Neural progenitor cell (in vitro differentiated cells): ENCODE measurements around the gene SNX10. TPM values are rescaled to one million over a fixed set of nuclear protein-coding genes. Genes with fewer than 3 reads are reported as not detected.

Source experiments
- DNase-seq: peaks from one replicate; pipeline ENCODE4 v3.0.0-alpha.2; 2016; ENCODE audit warnings: low spot score
- H2AFZ ChIP-seq: fragments of 200-600 bp; sonication (generic); replicated peaks from 2 replicates; pipeline ENCODE4 v1.6.1; 2016; ENCODE audit warnings: antibody characterized with exemption
- H3F3A ChIP-seq: fragments of 200-600 bp; sonication (generic); 2 replicates; pipeline ENCODE4 v1.6.1; 2016; ENCODE audit warnings: antibody characterized with exemption, low read depth
- H3K27ac ChIP-seq: fragments of 200-600 bp; sonication (generic); 2 replicates; pipeline ENCODE4 v1.5.1; 2016; ENCODE audit warnings: mild to moderate bottlenecking
- H3K27me3 ChIP-seq: fragments of 200-600 bp; sonication (generic); 2 replicates; pipeline ENCODE4 v1.6.1; 2016; ENCODE audit warnings: mild to moderate bottlenecking, moderate library complexity
- H3K36me3 ChIP-seq: fragments of 200-600 bp; sonication (generic); 2 replicates; pipeline ENCODE4 v1.5.1; 2016
- H3K4me1 ChIP-seq: fragments of 200-600 bp; sonication (generic); 2 replicates; pipeline ENCODE4 v1.6.1; 2016; ENCODE audit warnings: mixed run types
- H3K4me2 ChIP-seq: fragments of 200-600 bp; sonication (generic); 2 replicates; pipeline ENCODE4 v1.6.1; 2016
- H3K4me3 ChIP-seq: fragments of 200-600 bp; sonication (generic); 2 replicates; pipeline ENCODE4 v1.5.1; 2016
- H3K79me2 ChIP-seq: fragments of 200-600 bp; sonication (generic); 2 replicates; pipeline ENCODE4 v1.6.1; 2016; ENCODE audit warnings: low read depth
- H3K9ac ChIP-seq: fragments of 200-600 bp; sonication (generic); 2 replicates; pipeline ENCODE4 v1.6.1; 2016
- H3K9me3 ChIP-seq: fragments of 200-600 bp; sonication (generic); 2 replicates; pipeline ENCODE4 v1.5.1; 2016; ENCODE audit warnings: low read depth
- H4K20me1 ChIP-seq: fragments of 200-600 bp; sonication (generic); 2 replicates; pipeline ENCODE4 v1.6.1; 2016; ENCODE audit warnings: low read depth
- H3K27ac Mint-ChIP-seq: 3 replicates; pipeline ENCODE4 v1.8.0; 2021; ENCODE audit warnings: mixed read lengths
- H3K27me3 Mint-ChIP-seq: 2 replicates; pipeline ENCODE4 v1.8.0; 2022; ENCODE audit warnings: low read depth, mild to moderate bottlenecking, inconsistent platforms, moderate library complexity, mixed read lengths; ENCODE audit not compliant: insufficient read depth
- H3K36me3 Mint-ChIP-seq: 3 replicates; pipeline ENCODE4 v1.8.0; 2021; ENCODE audit warnings: mixed read lengths
- H3K4me1 Mint-ChIP-seq: 3 replicates; pipeline ENCODE4 v1.8.0; 2021; ENCODE audit warnings: mixed read lengths
- H3K4me3 Mint-ChIP-seq: 3 replicates; pipeline ENCODE4 v1.8.0; 2021; ENCODE audit warnings: mild to moderate bottlenecking, moderate library complexity, mixed read lengths
- H3K9me3 Mint-ChIP-seq: 3 replicates; pipeline ENCODE4 v1.8.0; 2020; ENCODE audit warnings: mixed read lengths
- CTCF ChIP-seq: fragments of 200-600 bp; sonication (generic); IDR thresholded peaks from 2 replicates; pipeline ENCODE4 v1.5.1; 2017; ENCODE audit warnings: antibody characterized with exemption, mild to moderate bottlenecking
- EZH2 ChIP-seq: fragments of 200-600 bp; sonication (generic); IDR thresholded peaks from 2 replicates; pipeline ENCODE4 v1.6.1; 2017; ENCODE audit warnings: antibody characterized with exemption, mild to moderate bottlenecking, moderate library complexity
- EZH2phosphoT487 ChIP-seq: fragments of 200-600 bp; sonication (generic); IDR thresholded peaks from 2 replicates; pipeline ENCODE4 v1.6.1; 2017; ENCODE audit warnings: antibody characterized with exemption
- total RNA-seq: library from RNA; depleted of rRNA; stranded (reverse); fragments of >200 nt; gene quantifications from 2 replicates; pipeline ENCODE4 v1.2.3, GENCODE V29; 2015; ENCODE audit warnings: low replicate concordance

SNX10 gene
- total RNA-seq, 1 donor from 2014 or later, result 29.6 TPM

GRCh38 chr7:26357799-26358151 lies 66.1 kb downstream of the SNX10 start:
- Histone ChIP-seq H3K9me3 (no peaks in the 10 kb centered on the region), H3K4me1 (peaks cover 17% of the 10 kb centered on the region), H3K27ac (no peak overlapping the region), H3K27me3 (no peaks in the 10 kb centered on the region), H3K4me2 (no peak overlapping the region), H4K20me1 (peaks cover 9% of the 10 kb centered on the region), H3K36me3 (no peaks in the 10 kb centered on the region), H3K79me2 (no peaks in the 10 kb centered on the region), H2AFZ (no peak overlapping the region), H3F3A (peaks cover 10% of the 10 kb centered on the region), H3K9ac (no peak overlapping the region), H3K4me3 (no peak overlapping the region)
- Mint-ChIP-seq H3K9me3 (no peaks in the 10 kb centered on the region), H3K4me3 (no peak overlapping the region), H3K27ac (no peak overlapping the region), H3K36me3 (no peaks in the 10 kb centered on the region), H3K4me1 (peaks cover 15% of the 10 kb centered on the region), H3K27me3 (peaks cover 3% of the 10 kb centered on the region)
- TF ChIP-seq EZH2phosphoT487, result no peak
- TF ChIP-seq EZH2, result no peak
- TF ChIP-seq CTCF, result no peak
- no peak for DNase-seq

- H3K9me3 ChIP-seq, result no peaks in the 10 kb centered on the region
- H3K4me2 ChIP-seq, result no peak overlapping the region
- H3K79me2 ChIP-seq, result no peaks in the 10 kb centered on the region
- Mint-ChIP-seq H3K9me3 (no peaks in the 10 kb centered on the region), H3K27me3 (peaks cover 3% of the 10 kb centered on the region), H3K36me3 (no peaks in the 10 kb centered on the region), H3K4me1 (peaks cover 24% of the 10 kb centered on the region), H3K4me3 (no peak overlapping the region), H3K27ac (no peak overlapping the region)
- TF ChIP-seq EZH2 (no peak), EZH2phosphoT487 (no peak), CTCF (no peak)
- no peaks in the 10 kb centered on the region for H3K36me3 ChIP-seq
- H4K20me1 ChIP-seq, result peaks cover 7% of the 10 kb centered on the region
- H3K9ac ChIP-seq, result no peak overlapping the region
- H3K4me3 ChIP-seq, result no peak overlapping the region
- no peak for DNase-seq
- peaks cover 10% of the 10 kb centered on the region for H3F3A ChIP-seq
- no peak overlapping the region for H3K27ac ChIP-seq
- no peak overlapping the region for H2AFZ ChIP-seq
- H3K4me1 ChIP-seq, result peaks cover 17% of the 10 kb centered on the region
- H3K27me3 ChIP-seq, result no peaks in the 10 kb centered on the region
Observed at GRCh38 chr7:26360650-26361049, 69.0 kb downstream of the SNX10 start.

GRCh38 chr7:26361637-26362036 lies 70.0 kb downstream of the SNX10 start:
- TF ChIP-seq EZH2phosphoT487 (no peak), CTCF (no peak), EZH2 (no peak)

More at GRCh38 chr7:26361637-26362036, 70.0 kb downstream of the SNX10 start:
- Mint-ChIP-seq H3K4me3 (no peak overlapping the region), H3K27me3 (peaks cover 3% of the 10 kb centered on the region), H3K36me3 (no peaks in the 10 kb centered on the region), H3K4me1 (peaks cover 17% of the 10 kb centered on the region), H3K9me3 (no peaks in the 10 kb centered on the region), H3K27ac (no peak overlapping the region)
- H3K9ac ChIP-seq, result no peak overlapping the region
- no peaks in the 10 kb centered on the region for H3K79me2 ChIP-seq
- no peak overlapping the region for H3K27ac ChIP-seq
- no peaks in the 10 kb centered on the region for H3K27me3 ChIP-seq
- H4K20me1 ChIP-seq, result no peaks in the 10 kb centered on the region
- H3K36me3 ChIP-seq, result no peaks in the 10 kb centered on the region
- H3F3A ChIP-seq, result peaks cover 6% of the 10 kb centered on the region
- H3K4me3 ChIP-seq, result no peak overlapping the region
- no peak for DNase-seq
- H3K9me3 ChIP-seq, result no peaks in the 10 kb centered on the region
- no peak overlapping the region for H2AFZ ChIP-seq
- H3K4me2 ChIP-seq, result no peak overlapping the region
- peaks cover 8% of the 10 kb centered on the region for H3K4me1 ChIP-seq
